Colonic mucosa (tissue), 4 donors: ENCODE data around the gene HLA-DOA. TPM values are rescaled to one million over a fixed set of nuclear protein-coding genes. Genes with fewer than 3 reads are reported as not detected.

ENCODE experiments used
- DNase-seq: peaks from one replicate; pipeline ENCODE4 v3.0.0-alpha.2; 2020
- H3K27ac ChIP-seq: fragments of 200-600 bp; one replicate; pipeline ENCODE4 v1.8.0; 2021
- H3K27me3 ChIP-seq: fragments of 200-600 bp; one replicate; pipeline ENCODE4 v1.8.0; 2021
- H3K36me3 ChIP-seq: fragments of 200-600 bp; one replicate; pipeline ENCODE4 v1.8.0; 2021
- H3K4me1 ChIP-seq: fragments of 200-600 bp; one replicate; pipeline ENCODE4 v1.8.0; 2021; ENCODE audit warnings: mild to moderate bottlenecking
- H3K4me3 ChIP-seq: fragments of 200-600 bp; one replicate; pipeline ENCODE4 v1.8.0; 2021
- H3K9ac ChIP-seq, 2 donors: one replicate each; pipeline ENCODE4 v1.7.0; 2013; ENCODE audit warnings: control low read depth in 2 of 2, low read depth in 2 of 2, low read length in 2 of 2
- H3K9me3 ChIP-seq: fragments of 200-600 bp; one replicate; pipeline ENCODE4 v1.8.0; 2021
- intact Hi-C: fragments of 100-400 bp; cut with DNase I; formaldehyde crosslinking; loops from one replicate; pipeline ENCODE4 v1.14.1; 2022
- total RNA-seq, 2 donors: library from RNA; stranded (reverse); fragmentation: NEBNext Ultra II Directional in 1 of 2; extraction: Animal tissue kit (Norgen Biotek cat#: 25700) in 1 of 2; gene quantifications; one replicate each; pipeline ENCODE4 v1.2.1, GENCODE V29; 2021
- TF ChIP-seq, protein P1 (sequence below): fragments of 200-600 bp; IDR thresholded peaks from one replicate; pipeline ENCODE4 v1.8.0; 2022; ENCODE audit warnings: antibody characterized with exemption, mild to moderate bottlenecking
- donor health status: healthy.
- donor health status: DM: no; HTN: no; CAD: no.
- donor health status: DM: no; HTN: no; CAD: no.

Gene HLA-DOA
- total RNA-seq: 1 to 10 TPM; 1.6 to 4.3 TPM

DNA sequence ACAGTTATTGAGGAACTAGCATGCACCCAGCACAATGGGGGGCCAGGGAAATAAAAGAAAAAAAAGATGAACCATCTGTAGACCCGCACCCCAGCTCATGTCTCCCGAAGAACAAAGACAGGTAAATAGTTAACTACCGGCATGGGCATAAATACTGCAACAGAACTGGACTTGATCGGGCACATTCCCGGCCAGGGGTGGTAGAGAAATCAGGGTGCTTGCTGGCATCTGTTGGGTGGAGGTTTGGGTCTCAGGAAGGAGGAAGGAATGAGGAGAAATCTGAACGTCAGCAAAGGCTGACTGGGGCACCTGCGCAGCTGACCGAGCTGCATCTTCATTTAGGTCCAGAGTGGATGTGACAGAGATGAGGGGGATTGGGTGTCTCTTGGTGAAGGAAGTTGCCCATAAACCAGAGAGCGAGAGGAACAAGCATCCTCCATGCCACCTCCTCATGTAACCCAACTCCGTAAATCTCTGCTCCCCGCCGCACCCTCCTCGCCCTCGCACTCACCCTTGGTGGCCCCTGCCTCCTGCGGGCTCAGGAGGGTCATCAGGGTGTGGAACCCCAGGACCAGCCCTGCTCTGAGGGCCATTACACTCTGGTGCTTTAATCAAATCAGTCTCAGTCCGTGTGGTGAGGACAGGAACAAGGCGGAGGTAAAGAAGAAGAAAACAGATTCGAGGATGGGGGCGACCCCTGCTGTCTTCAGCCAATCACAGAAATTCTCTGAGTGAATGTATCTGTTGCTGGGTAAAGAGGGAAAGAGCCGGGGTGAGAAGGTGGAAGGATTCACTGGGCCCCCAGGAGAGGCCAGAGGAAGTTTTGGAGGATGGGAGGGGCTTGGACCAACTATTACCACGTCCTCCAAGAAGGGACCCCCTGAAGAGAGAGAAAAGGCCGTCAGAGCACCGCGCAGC, at the start of gene HLA-DOA:
TSS of gene HLA-DOA (minus strand) at position 648 of the 918 bp plus-strand sequence.
- intact Hi-C loops: no loop called here
- Histone ChIP-seq H3K9me3 (no peaks in the 10 kb centered on the region), H3K27me3 (no peaks in the 10 kb centered on the region), H3K36me3 (no peaks in the 10 kb centered on the region), H3K27ac (no peak within 1 kb of the TSS), H3K4me1 (no peaks in the 10 kb centered on the region), H3K4me3 (peak within 1 kb of the TSS; percentile 15), H3K9ac (peak within 1 kb of the TSS in 1 of 2 donors; percentile 6)
- DNase-seq: no peak
- TF ChIP-seq, protein P1, sequence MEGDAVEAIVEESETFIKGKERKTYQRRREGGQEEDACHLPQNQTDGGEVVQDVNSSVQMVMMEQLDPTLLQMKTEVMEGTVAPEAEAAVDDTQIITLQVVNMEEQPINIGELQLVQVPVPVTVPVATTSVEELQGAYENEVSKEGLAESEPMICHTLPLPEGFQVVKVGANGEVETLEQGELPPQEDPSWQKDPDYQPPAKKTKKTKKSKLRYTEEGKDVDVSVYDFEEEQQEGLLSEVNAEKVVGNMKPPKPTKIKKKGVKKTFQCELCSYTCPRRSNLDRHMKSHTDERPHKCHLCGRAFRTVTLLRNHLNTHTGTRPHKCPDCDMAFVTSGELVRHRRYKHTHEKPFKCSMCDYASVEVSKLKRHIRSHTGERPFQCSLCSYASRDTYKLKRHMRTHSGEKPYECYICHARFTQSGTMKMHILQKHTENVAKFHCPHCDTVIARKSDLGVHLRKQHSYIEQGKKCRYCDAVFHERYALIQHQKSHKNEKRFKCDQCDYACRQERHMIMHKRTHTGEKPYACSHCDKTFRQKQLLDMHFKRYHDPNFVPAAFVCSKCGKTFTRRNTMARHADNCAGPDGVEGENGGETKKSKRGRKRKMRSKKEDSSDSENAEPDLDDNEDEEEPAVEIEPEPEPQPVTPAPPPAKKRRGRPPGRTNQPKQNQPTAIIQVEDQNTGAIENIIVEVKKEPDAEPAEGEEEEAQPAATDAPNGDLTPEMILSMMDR: no peak

DNA sequence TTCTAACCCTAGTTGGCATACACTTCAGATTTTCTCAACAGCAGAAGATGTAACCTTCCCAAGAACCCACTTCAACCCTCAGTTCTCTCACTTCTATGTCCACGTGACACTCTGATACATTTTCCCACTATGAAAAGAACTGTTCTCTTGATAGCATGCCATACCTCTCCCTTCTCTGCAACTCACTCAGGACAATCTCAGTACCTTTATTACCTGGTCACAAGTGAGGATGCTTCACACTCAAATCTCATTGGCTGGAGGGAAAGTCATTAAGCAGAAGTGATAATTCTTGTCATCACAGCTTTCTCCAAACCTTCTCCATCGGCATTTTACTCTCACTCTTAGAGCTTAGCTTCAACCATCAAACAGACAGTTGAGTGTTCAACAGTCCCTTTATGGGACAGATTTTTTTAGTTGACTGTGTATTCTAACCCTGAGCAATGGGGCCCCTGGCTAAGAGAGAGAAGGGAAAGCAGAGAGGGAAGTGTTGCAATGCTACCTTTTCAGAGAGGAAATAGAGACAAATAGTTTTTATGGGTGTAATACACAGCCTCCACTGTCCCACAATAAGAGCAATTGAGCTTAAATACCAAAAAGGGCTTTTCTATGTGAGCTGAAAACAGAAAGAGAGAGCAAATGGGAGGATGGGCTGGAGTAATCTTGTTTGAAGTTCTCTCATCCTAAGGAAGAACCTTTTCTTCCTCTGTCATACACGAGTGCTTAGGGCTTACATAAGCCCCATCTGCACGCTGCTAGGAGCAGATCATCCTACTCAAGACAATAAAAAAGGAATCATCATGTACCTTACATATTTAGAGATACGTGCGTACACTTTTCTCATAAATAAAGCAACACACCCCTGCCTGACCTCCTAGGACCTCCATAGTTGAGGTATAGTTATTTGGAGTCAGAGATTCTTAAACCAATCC, 48.1 kb upstream of the HLA-DOA start:
- intact Hi-C loops: no loop called here
- Histone ChIP-seq H3K36me3 (no peaks in the 10 kb centered on the region), H3K9ac (no peak overlapping the region), H3K9me3 (no peaks in the 10 kb centered on the region), H3K27ac (no peak overlapping the region), H3K4me1 (no peaks in the 10 kb centered on the region), H3K27me3 (no peaks in the 10 kb centered on the region), H3K4me3 (no peak overlapping the region)
- no peak for DNase-seq
- TF ChIP-seq, protein P1: no peak

DNA sequence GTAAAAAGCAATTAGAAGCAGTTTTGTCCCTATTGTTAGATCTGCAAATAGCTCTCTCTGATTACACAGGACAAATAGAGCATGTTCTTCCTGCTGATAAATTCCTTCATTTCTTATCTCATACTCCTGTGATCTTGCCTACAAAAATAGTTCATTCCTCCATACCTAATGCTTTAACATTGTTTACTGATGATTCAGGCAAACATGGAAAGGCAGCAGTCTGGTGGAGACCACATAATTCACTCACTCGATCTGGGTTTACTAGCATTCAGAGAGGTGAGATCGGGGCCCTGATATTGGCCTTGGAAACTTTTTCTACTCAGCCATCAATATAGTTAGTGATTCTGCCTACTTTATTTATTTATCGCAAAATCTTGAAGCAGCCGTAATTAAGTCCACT, 43.8 kb upstream of the HLA-DOA start:
- no peak overlapping the region for H3K9ac ChIP-seq
- DNase-seq: no peak
- H3K36me3 ChIP-seq: no peaks in the 10 kb centered on the region
- H3K4me1 ChIP-seq: no peaks in the 10 kb centered on the region
- H3K27ac ChIP-seq: no peak overlapping the region
- no peaks in the 10 kb centered on the region for H3K27me3 ChIP-seq
- no peaks in the 10 kb centered on the region for H3K9me3 ChIP-seq
- intact Hi-C loops: no loop called here
- TF ChIP-seq, protein P1: no peak
- no peak overlapping the region for H3K4me3 ChIP-seq

DNA sequence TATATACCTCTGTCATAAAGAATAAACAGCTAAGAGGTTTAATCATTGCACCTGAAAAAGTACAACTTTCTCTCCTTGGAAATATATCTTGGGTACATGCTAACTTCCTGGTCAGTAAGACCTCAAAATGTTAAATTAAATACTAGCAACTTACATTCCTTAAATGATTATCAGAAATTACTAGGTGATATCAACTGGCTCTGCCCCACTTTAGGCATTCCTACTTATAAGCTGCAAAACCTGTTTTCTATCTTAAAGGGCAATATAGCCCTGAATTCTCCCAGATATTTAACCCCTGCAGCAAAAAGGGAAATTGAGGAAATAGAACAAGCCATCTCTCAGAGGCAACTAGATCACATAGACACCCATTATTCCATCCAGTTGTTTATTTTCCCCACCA, 43.2 kb upstream of the HLA-DOA start:
- H3K27me3 ChIP-seq: no peaks in the 10 kb centered on the region
- TF ChIP-seq, protein P1: no peak
- H3K9me3 ChIP-seq: no peaks in the 10 kb centered on the region
- no peak overlapping the region for H3K4me3 ChIP-seq
- no peak for DNase-seq
- no peaks in the 10 kb centered on the region for H3K36me3 ChIP-seq
- no peaks in the 10 kb centered on the region for H3K4me1 ChIP-seq
- no peak overlapping the region for H3K9ac ChIP-seq
- intact Hi-C loops: no loop called here
- H3K27ac ChIP-seq: no peak overlapping the region

DNA sequence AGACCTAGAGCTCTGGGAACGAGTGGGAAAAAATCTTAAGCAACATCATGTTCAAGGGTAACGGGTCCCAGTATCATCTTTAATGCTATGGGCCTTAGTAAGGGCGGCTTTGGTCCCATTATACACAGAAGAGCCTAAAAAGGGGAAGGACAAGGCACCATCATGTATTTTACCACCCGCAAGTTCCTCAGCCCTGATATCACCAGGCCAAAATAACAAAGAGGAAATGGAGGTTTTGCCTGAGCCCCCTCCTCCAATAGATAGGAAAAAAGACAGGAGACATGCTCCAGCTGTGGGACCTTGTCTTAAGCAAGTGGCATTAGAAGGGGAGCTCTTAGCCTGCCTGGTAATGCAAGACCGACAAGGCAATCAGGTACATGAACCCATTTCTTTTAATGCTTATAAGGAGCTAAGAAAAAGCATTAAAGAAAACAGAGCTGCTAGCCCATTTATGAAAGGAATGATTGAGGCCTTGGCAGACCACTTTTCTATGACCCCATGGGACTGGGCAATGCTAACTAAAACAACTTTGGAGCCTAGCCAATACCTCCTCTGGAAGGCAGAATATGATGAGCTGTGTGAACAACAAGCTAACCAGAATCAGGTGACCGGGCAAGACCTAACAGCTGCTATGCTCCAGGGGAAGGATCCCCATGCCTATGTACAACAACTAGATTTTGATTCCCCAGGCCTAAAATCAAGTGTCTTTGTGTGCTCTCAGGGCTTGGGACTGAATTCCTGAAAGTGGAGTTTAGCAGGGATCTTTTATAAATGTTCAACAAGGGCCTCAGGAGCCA, 40.8 kb upstream of the HLA-DOA start:
- intact Hi-C loops: no loop called here
- H3K4me1 ChIP-seq: no peaks in the 10 kb centered on the region
- H3K36me3 ChIP-seq: no peaks in the 10 kb centered on the region
- no peak overlapping the region for H3K27ac ChIP-seq
- no peak for DNase-seq
- no peak overlapping the region for H3K4me3 ChIP-seq
- TF ChIP-seq, protein P1: no peak
- no peak overlapping the region for H3K9ac ChIP-seq
- no peaks in the 10 kb centered on the region for H3K9me3 ChIP-seq
- H3K27me3 ChIP-seq: no peaks in the 10 kb centered on the region
